GM13976 (cell line): Measurements from ENCODE around the gene ADAMTS13.

Source experiments
- DNase-seq: peaks from one replicate; pipeline ENCODE4 v3.0.0; 2012; ENCODE audit warnings: low spot score
- in situ Hi-C: fragments of 300-500 bp; cut with MboI; formaldehyde crosslinking; loops from one replicate; pipeline ENCODE4 v1.12.0; 2022; ENCODE audit warnings: low sequenced_read_pairs, mixed read lengths, inconsistent platforms; ENCODE audit not compliant: unreplicated experiment
- TF ChIP-seq, protein P1 (sequence below): IDR thresholded peaks from 2 replicates; pipeline ENCODE4 v1.5.1; 2012; ENCODE audit warnings: borderline replicate concordance, mild to moderate bottlenecking; ENCODE audit not compliant: insufficient read depth; ENCODE audit errors: extremely low read depth, missing control alignments, control extremely low read depth

The ADAMTS13 gene

DNA sequence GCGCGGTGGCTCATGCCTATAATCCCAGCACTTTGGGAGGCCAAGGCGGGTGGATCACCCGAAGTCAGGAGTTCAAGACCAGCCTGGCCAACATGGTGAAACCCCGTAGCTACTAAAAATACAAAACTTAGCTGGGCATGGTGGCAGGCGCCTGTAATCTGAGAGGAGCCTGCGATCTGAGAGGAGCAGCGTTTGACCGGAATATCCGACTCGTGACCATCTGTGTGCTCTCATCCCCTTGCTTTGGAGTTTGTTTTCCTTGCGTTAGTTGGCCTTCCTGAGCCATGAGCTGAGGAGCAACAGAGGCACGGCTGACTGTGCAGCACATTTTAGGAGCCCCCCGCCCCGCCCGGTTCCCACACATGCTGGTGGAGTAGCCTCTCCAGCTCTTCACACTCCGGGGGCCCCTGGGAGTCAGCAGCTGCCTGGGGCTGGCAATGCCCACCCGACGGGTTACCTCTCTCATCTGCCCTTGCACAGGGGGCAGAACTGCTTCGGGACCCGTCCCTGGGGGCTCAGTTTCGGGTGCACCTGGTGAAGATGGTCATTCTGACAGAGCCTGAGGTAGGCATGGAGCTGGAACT, 3.0 kb downstream of the ADAMTS13 start:
- no peak for DNase-seq
- in situ Hi-C loops: no loop called here
- TF ChIP-seq, protein P1, sequence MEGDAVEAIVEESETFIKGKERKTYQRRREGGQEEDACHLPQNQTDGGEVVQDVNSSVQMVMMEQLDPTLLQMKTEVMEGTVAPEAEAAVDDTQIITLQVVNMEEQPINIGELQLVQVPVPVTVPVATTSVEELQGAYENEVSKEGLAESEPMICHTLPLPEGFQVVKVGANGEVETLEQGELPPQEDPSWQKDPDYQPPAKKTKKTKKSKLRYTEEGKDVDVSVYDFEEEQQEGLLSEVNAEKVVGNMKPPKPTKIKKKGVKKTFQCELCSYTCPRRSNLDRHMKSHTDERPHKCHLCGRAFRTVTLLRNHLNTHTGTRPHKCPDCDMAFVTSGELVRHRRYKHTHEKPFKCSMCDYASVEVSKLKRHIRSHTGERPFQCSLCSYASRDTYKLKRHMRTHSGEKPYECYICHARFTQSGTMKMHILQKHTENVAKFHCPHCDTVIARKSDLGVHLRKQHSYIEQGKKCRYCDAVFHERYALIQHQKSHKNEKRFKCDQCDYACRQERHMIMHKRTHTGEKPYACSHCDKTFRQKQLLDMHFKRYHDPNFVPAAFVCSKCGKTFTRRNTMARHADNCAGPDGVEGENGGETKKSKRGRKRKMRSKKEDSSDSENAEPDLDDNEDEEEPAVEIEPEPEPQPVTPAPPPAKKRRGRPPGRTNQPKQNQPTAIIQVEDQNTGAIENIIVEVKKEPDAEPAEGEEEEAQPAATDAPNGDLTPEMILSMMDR: no peak

DNA sequence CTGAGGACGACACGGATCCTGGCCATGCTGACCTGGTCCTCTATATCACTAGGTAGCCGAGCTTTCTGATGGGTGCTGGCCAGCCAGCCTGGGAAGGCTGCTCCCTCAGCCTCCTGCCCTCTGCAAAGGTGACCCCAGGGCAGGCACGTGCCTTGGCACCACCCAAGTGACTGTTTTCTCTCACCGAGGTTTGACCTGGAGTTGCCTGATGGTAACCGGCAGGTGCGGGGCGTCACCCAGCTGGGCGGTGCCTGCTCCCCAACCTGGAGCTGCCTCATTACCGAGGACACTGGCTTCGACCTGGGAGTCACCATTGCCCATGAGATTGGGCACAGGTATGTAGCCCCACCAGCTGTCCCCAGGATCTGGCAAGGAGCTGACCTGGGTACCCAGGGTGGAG, 3.8 kb downstream of the ADAMTS13 start:
- TF ChIP-seq, protein P1: no peak
- in situ Hi-C loops: no loop called here

DNA sequence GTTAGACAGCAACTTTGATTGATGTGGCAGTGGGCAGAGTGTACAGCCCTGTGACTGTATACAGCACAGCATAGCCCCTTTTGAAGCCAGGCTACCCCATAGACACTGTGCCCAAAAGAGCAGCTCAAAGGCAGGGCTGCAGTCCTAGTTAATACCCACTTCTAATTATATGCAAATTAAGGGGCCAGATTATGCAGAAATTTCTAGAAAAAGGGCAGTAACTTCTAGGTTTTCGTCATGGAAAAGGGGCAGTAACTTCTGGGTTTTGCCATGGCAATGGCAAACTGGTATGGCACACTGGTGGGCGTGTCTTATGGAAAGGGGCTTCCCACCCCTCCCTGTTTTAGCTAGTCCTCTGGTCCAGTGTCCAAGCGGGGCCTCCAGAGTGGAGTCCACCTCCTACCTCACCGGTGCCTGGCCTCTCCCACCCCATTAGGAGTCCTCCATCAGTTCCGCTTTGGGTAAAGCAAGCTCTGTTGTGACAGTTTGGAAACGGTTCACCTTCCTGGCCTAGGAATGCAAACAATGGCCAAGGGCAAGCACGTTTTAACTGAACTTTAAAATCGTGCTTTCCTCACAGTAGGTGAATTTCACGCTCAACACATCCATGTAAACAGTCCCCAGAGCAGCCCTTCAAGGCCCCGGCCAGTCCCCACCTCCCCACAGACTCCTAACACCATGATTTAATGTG, 5.6 kb downstream of the ADAMTS13 start:
- TF ChIP-seq, protein P1: no peak
- in situ Hi-C loops: no loop called here
- no peak for DNase-seq

More for the DNA sequence above, 3.8 kb downstream of the ADAMTS13 start:
- no peak for DNase-seq

DNA sequence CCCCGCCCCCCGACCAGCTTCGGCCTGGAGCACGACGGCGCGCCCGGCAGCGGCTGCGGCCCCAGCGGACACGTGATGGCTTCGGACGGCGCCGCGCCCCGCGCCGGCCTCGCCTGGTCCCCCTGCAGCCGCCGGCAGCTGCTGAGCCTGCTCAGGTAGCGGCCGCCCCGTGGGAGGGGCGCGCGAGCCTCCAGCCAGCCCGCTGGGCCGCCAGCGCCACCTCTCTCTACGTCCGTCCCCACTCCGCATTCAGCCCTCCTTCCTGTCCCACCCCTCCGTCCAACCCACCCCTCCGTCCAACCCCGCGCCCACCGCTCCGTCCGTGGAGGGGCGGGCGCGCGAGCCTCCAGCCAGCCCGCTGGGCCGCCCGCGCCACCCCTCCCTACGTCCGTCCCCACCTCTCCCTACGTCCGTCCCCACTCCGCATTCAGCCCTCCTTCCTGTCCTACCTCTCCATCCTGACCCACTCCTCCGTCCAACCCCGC, 6.5 kb downstream of the ADAMTS13 start:
- TF ChIP-seq, protein P1: no peak
- DNase-seq: peak; percentile 86
- in situ Hi-C loops: no loop called here

DNA sequence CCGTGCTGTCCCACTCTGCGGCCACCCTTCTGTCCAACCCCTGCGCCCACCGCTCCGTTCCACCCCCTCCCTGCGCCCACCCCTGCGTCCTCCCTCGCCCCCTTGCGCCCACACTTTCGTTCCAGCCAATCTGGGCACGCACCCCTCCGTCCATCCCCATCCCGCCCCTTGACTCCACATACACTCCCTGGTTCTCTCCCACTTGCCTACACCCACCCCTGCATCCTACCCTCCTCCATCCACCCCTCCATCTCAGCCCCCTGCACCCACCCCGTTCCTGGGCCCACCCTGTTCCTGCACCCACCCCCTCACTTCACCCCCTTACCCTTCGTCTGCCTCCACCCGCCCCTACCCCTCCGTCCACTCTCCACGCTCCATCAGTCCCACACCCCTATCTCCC, 7.0 kb downstream of the ADAMTS13 start:
- TF ChIP-seq, protein P1: no peak
- peak; percentile 53 for DNase-seq
- in situ Hi-C loops: no loop called here

DNA sequence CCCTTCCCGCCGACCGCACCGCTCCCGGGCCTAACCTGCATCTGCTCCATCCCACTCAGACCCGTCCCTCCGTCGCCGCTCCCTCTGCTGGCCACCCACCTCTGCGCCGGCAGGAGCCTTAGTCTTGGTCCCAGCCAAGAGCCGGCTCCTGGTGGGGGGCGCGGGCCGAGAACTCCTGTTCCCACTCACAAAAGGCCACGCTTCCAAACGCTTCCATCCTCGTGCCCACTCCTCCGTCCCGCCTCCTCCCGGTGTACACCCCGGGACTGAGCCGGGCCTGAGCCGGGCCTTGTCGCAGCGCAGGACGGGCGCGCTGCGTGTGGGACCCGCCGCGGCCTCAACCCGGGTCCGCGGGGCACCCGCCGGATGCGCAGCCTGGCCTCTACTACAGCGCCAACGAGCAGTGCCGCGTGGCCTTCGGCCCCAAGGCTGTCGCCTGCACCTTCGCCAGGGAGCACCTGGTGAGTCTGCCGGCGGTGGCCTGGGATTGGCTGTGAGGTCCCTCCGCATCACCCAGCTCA, 7.5 kb downstream of the ADAMTS13 start:
- TF ChIP-seq, protein P1: peak; percentile 16
- in situ Hi-C loops: no loop called here
- peak; percentile 78 for DNase-seq
